ENCODE measurements around the gene PRR5L. TPM values are rescaled to one million over a fixed set of nuclear protein-coding genes. Genes with fewer than 3 reads are reported as not detected.

PRR5L gene
- total and polyA plus RNA-seq, 8 donors, result 10.6 to 27.0 (median 17.4) TPM

GRCh38 chr11:36455658-36456111 is 159.6 kb downstream of the PRR5L start:
- peak; percentile 72 for ATAC-seq
- peak in 3 of 4 donors; percentile 63 to 77 (median 72) for DNase-seq
- no peak for TF ChIP-seq CTCF (IDR thresholded peaks at IDR 0.05)
- no peaks in the 10 kb centered on the region for H3K27me3 ChIP-seq
- H3K27ac ChIP-seq, result peak overlapping the region; percentile 63 to 85
- H3K4me1 ChIP-seq, result peaks cover 12 to 39% of the 10 kb centered on the region in 2 donors
- intact Hi-C loops (cut with DNase I), result no loop called here
- H3K4me3 ChIP-seq, result no peak overlapping the region
- peaks cover 0 to 8% of the 10 kb centered on the region in 2 donors for H3K36me3 ChIP-seq
- no peaks in the 10 kb centered on the region for H3K9me3 ChIP-seq

- Histone ChIP-seq H3K4me3 (no peak overlapping the region), H3K27ac (peak overlapping the region; percentile 63 to 85), H3K9me3 (no peaks in the 10 kb centered on the region), H3K36me3 (peaks cover 0 to 5% of the 10 kb centered on the region in 2 donors), H3K27me3 (no peaks in the 10 kb centered on the region), H3K4me1 (peaks cover 11 to 35% of the 10 kb centered on the region in 2 donors)
- intact Hi-C loops (cut with DNase I), result no loop called here
- no peak for TF ChIP-seq CTCF (IDR thresholded peaks at IDR 0.05)
- peak; percentile 11 for ATAC-seq
- DNase-seq, result no peak
Observed at GRCh38 chr11:36456156-36456555, 160.1 kb downstream of the PRR5L start.

GRCh38 chr11:36458129-36458915 is 162.2 kb downstream of the PRR5L start:
- no peak for TF ChIP-seq CTCF (IDR thresholded peaks at IDR 0.05)
- ATAC-seq (peak; percentile 85), DNase-seq (peak in 2 of 4 donors; percentile 59 to 75)
- H3K4me3 ChIP-seq, result no peak overlapping the region
- no peak overlapping the region for H3K27ac ChIP-seq
- intact Hi-C loops (cut with DNase I), result no loop called here
- H3K36me3 ChIP-seq, result peaks cover 0 to 5% of the 10 kb centered on the region in 2 donors
- peaks cover 11 to 17% of the 10 kb centered on the region in 2 donors for H3K4me1 ChIP-seq
- H3K27me3 ChIP-seq, result no peaks in the 10 kb centered on the region
- H3K9me3 ChIP-seq, result no peaks in the 10 kb centered on the region

- intact Hi-C loops (cut with DNase I), result no loop called here
- Histone ChIP-seq H3K36me3 (peaks cover 0 to 5% of the 10 kb centered on the region in 2 donors), H3K4me1 (peaks cover 10 to 11% of the 10 kb centered on the region in 2 donors), H3K4me3 (no peak overlapping the region), H3K27me3 (no peaks in the 10 kb centered on the region), H3K9me3 (no peaks in the 10 kb centered on the region), H3K27ac (no peak overlapping the region)
- TF ChIP-seq CTCF (IDR thresholded peaks at IDR 0.05), result no peak
- ATAC-seq (no peak), DNase-seq (no peak)
Observed at GRCh38 chr11:36459046-36459445, 163.0 kb downstream of the PRR5L start.

- H3K27me3 ChIP-seq, result no peaks in the 10 kb centered on the region
- H3K9me3 ChIP-seq, result no peaks in the 10 kb centered on the region
- no peak for TF ChIP-seq CTCF (IDR thresholded peaks at IDR 0.05)
- ATAC-seq (no peak), DNase-seq (no peak)
- peaks cover 0 to 10% of the 10 kb centered on the region in 2 donors for H3K4me1 ChIP-seq
- intact Hi-C loops (cut with DNase I), result no loop called here
- H3K27ac ChIP-seq, result no peak overlapping the region
- H3K36me3 ChIP-seq, result peaks cover 0 to 5% of the 10 kb centered on the region in 2 donors
- H3K4me3 ChIP-seq, result no peak overlapping the region
Observed at GRCh38 chr11:36460220-36460619, 164.1 kb downstream of the PRR5L start.
